Stimulated activated CD4-positive, alpha-beta T cell treated with anti-CD3 and anti-CD28 coated beads, Interleukin-2, amount 100 ng/mL, for 24 hours (primary cell): ENCODE results near the gene GMDS.

Experiments
- DNase-seq, 2 donors: peaks; one replicate each; pipeline ENCODE4 v3.0.0-alpha.2; 2020

The GMDS gene

DNA sequence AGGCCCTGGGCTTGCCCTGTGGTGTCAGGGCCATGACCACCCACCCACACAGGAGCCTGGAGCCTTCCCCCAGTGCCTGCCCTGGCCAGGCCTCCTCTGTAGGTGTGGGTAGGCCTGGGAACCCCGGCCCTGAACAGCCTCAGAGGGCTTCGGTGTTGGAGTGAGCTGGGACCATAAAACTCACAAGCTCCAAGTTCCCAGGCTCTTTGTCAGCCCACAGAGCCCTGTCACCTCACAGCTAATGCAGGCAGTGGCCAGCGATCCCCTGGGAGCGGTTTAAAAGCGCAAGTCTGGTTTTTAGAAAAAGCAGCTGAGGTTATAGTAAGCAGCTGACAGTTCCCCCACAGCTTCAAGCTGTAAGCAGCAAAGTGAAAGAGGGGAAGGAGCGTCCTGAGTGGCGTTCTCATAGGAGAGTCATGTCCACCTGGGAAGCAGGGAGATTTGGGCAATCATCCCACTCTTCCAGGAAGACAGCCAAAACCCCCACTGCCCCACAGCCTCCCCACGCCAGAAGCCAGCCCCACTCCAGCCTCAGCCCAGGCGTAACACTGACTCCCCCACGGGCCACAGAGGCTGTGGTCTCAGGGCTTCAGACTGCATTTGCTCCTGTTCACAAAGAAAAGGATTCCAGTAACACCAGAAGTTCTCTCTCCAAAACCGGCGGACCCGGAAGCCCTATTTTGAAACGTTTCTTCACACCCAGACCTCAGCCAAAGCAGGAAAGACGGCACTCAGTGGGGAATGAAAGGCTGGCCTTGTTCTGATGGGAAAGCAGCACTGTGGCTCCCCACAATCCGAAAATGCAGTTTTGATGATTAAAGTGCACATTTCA lies 670.0 kb downstream of the GMDS start:
- DNase-seq = no peak

DNA sequence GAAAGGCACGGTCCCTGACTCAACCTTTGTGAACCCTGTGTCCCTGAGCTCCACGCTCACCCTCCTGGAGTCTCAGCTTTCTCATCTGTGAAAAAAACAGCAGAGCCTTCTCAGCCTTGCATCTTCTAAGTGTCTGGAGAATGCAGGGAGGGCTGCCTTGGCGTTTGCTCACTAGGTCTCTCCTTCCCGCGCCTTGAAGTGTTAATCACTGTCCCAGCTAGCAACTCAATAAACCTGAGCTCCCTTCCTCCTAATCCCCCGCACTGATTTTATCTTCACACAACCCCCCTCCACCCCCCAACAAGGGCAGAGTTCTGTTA lies 670.6 kb downstream of the GMDS start:
- no peak for DNase-seq

- DNase-seq = no peak
Observed at GRCh38 chr6:1574083-1574761, 671.2 kb downstream of the GMDS start.
